Measurements from ENCODE around the gene SCUBE1. TPM values are rescaled to one million over a fixed set of nuclear protein-coding genes. Genes with fewer than 3 reads are reported as not detected.

The SCUBE1 gene
- total and polyA plus RNA-seq, 2 donors (not counting 3 experiments of a cell fraction or from before 2014, with no cell fraction given): 0.07 TPM; not detected in 1

DNA sequence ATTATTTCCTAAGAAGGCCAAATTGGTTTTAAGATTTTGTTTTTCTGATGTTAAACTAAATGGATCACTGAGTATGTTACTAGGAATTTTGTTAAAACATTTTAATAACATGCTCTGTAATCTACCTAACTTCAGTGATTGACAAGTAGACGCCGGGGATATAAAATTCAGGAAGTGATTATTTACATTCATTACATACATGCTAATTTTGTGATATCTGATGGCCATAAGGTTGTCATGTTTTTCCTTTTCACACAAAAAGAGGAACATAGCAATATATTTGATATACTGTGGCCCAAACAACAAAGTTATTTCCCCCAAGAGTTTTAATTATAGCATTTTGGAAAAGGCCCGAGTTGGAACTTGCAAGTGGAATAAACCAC, 12.1 kb downstream of the SCUBE1 start:
- Histone ChIP-seq H3K36me3 (ENCODE audit: control insufficient read depth in 2 of 2, extremely low read depth in 1 of 2, insufficient read depth in 2 of 2, low read length in 2 of 2) (no peaks in the 10 kb centered on the region), H3K9ac (replicated peaks; ENCODE audit: extremely low read depth, insufficient read depth, low read length) (no peak overlapping the region), H3K9me1 (replicated peaks; ENCODE audit: control insufficient read depth, extremely low read depth, insufficient read depth, low read length) (no peaks in the 10 kb centered on the region), H3K4me3 (replicated peaks in 1 of 3; ENCODE audit: insufficient read depth in 1 of 3, low read depth in 1 of 3, low read length in 3 of 3) (no peak overlapping the region), H3K4me2 (ENCODE audit: insufficient read depth, low read length) (no peak overlapping the region), H4K20me1 (replicated peaks; ENCODE audit: control insufficient read depth, extremely low read depth, insufficient read depth, low read length) (no peaks in the 10 kb centered on the region), H3K79me2 (ENCODE audit: control insufficient read depth, insufficient read depth, low read length) (no peaks in the 10 kb centered on the region), H2AFZ (ENCODE audit: low read depth, low read length) (no peak overlapping the region), H3K4me1 (ENCODE audit: control insufficient read depth, extremely low read depth, insufficient read depth, low read length) (no peaks in the 10 kb centered on the region), H3K27me3 (ENCODE audit: control insufficient read depth in 2 of 2, insufficient read depth in 2 of 2, low read length in 2 of 2) (no peaks in the 10 kb centered on the region), H3K9me3 (replicated peaks; ENCODE audit: control insufficient read depth, insufficient read depth, low read length) (no peaks in the 10 kb centered on the region), H3K27ac (ENCODE audit: insufficient read depth, low read depth, low read length) (no peak overlapping the region)
- POLR2A ChIA-PET: no interaction called here
- DNase-seq (ENCODE audit: low read depth, low spot score) (no peak), FAIRE-seq (no peak)
- dilution Hi-C loops (cut with MboI; ENCODE audit: extremely low pct_ligation_motif_present, low sequenced_read_pairs): no loop called here
- BruUV-seq (replicated peaks): no TSS peak
- CTCF ChIA-PET: interaction anchor here (1.6 to 2.5 kb wide), 2 partner anchors 15 to 22 kb away, joined by 5 to 11 read pairs; no protein-coding TSS in a partner anchor
- TF ChIP-seq EZH2 (IDR thresholded peaks at IDR 0.05; ENCODE audit: borderline replicate concordance, low read depth, low read length, severe bottlenecking): no peak
- no peak for TF ChIP-seq POLR2A (IDR thresholded peaks at IDR 0.05; ENCODE audit: low read depth, low read length)
- TF ChIP-seq, protein P1, sequence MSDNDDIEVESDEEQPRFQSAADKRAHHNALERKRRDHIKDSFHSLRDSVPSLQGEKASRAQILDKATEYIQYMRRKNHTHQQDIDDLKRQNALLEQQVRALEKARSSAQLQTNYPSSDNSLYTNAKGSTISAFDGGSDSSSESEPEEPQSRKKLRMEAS (IDR thresholded peaks at IDR 0.05; ENCODE audit: insufficient read depth, insufficient read length): no peak
- TF ChIP-seq FOS (IDR thresholded peaks at IDR 0.05; ENCODE audit: borderline replicate concordance, insufficient read depth, low read length): no peak
- no peak for TF ChIP-seq JUN (IDR thresholded peaks at IDR 0.05; ENCODE audit: borderline replicate concordance, insufficient read depth, insufficient read length, low read depth)
- TF ChIP-seq, protein P2, sequence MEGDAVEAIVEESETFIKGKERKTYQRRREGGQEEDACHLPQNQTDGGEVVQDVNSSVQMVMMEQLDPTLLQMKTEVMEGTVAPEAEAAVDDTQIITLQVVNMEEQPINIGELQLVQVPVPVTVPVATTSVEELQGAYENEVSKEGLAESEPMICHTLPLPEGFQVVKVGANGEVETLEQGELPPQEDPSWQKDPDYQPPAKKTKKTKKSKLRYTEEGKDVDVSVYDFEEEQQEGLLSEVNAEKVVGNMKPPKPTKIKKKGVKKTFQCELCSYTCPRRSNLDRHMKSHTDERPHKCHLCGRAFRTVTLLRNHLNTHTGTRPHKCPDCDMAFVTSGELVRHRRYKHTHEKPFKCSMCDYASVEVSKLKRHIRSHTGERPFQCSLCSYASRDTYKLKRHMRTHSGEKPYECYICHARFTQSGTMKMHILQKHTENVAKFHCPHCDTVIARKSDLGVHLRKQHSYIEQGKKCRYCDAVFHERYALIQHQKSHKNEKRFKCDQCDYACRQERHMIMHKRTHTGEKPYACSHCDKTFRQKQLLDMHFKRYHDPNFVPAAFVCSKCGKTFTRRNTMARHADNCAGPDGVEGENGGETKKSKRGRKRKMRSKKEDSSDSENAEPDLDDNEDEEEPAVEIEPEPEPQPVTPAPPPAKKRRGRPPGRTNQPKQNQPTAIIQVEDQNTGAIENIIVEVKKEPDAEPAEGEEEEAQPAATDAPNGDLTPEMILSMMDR (IDR thresholded peaks at IDR 0.05; ENCODE audit: extremely low read depth in 1 of 2, insufficient read depth in 1 of 2, low read depth in 1 of 2, low read length in 2 of 2): no peak
- no peak for TF ChIP-seq POLR2AphosphoS5 (IDR thresholded peaks at IDR 0.05; ENCODE audit: insufficient read depth, low read depth, low read length)
- TF ChIP-seq GATA2 (IDR thresholded peaks at IDR 0.05; ENCODE audit: insufficient read depth, insufficient read length, low read depth, low read length): no peak
- no peak for TF ChIP-seq MYC (IDR thresholded peaks at IDR 0.05; ENCODE audit: low read depth, low read length)
- intact Hi-C loops (cut with micrococcal nuclease): no loop called here

Data from endothelial cell of umbilical vein (primary cell).